22Rv1 (cell line): ENCODE results near the gene CHRNA10.

ENCODE experiments used
- H3K27ac ChIP-seq: fragments of 450-650 bp; 2 replicates; pipeline ENCODE4 v1.5.1; 2017
- CTCF ChIP-seq: fragments of 450-650 bp; IDR thresholded peaks from 2 replicates; pipeline ENCODE4 v1.5.1; 2017; ENCODE audit warnings: mild to moderate bottlenecking
- ZFX ChIP-seq: fragments of 450-650 bp; IDR thresholded peaks from 2 replicates; pipeline ENCODE4 v1.6.1; 2017; ENCODE audit warnings: antibody characterized with exemption, borderline replicate concordance

Gene CHRNA10

GRCh38 chr11:3623767-3624458, 47.3 kb downstream of the CHRNA10 start:
- no peak overlapping the region for H3K27ac ChIP-seq
- TF ChIP-seq ZFX, result no peak
- TF ChIP-seq CTCF, result no peak

- no peak overlapping the region for H3K27ac ChIP-seq
- TF ChIP-seq CTCF (no peak), ZFX (no peak)
Observed at GRCh38 chr11:3623121-3623520, 48.1 kb downstream of the CHRNA10 start.

- no peak overlapping the region for H3K27ac ChIP-seq
- TF ChIP-seq ZFX (no peak), CTCF (no peak)
Observed at GRCh38 chr11:3622521-3622920, 48.7 kb downstream of the CHRNA10 start.

GRCh38 chr11:3617990-3618389, 53.2 kb downstream of the CHRNA10 start:
- no peak overlapping the region for H3K27ac ChIP-seq
- TF ChIP-seq CTCF (no peak), ZFX (no peak)

GRCh38 chr11:3616721-3617460, 54.3 kb downstream of the CHRNA10 start:
- H3K27ac ChIP-seq, result no peak overlapping the region

GRCh38 chr11:3615998-3616397, 55.2 kb downstream of the CHRNA10 start:
- TF ChIP-seq CTCF (no peak), ZFX (no peak)
- no peak overlapping the region for H3K27ac ChIP-seq

More at GRCh38 chr11:3616721-3617460, 54.3 kb downstream of the CHRNA10 start:
- TF ChIP-seq ZFX (no peak), CTCF (no peak)
